CD14-positive monocyte (primary cell): Measurements from ENCODE around the gene BAG5. TPM values are rescaled to one million over a fixed set of nuclear protein-coding genes. Genes with fewer than 3 reads are reported as not detected.

Source experiments
- DNase-seq, 3 donors: peaks; one replicate each; pipeline ENCODE4 v3.0.0-alpha.2; 2011 to 2022
- H2AFZ ChIP-seq: 2 replicates; pipeline ENCODE4 v1.6.0; 2012; ENCODE audit warnings: mild to moderate bottlenecking, low read depth, low read length, inconsistent platforms; ENCODE audit not compliant: insufficient read depth, poor library complexity, severe bottlenecking
- H3K27ac ChIP-seq, 2 donors: 1 replicate in 1 of 2; 2 replicates in 1 of 2; pipeline ENCODE4 v1.5.1; 2012 to 2013; ENCODE audit warnings: low read length in 2 of 2, control low read depth in 1 of 2, inconsistent platforms in 1 of 2, low read depth in 1 of 2, mild to moderate bottlenecking in 1 of 2
- H3K27me3 ChIP-seq, 2 donors: one replicate each; pipeline versions ENCODE4 v1.6.0 to v1.6.1; 2011 to 2013; ENCODE audit warnings: low read length in 2 of 2; ENCODE audit not compliant: control insufficient read depth in 2 of 2, insufficient read depth in 2 of 2
- H3K36me3 ChIP-seq, 2 donors: replicated peaks in 1 of 2; 1 replicate in 1 of 2; 2 replicates in 1 of 2; pipeline versions ENCODE4 v1.5.1 to v1.6.1; 2012 to 2013; ENCODE audit warnings: low read length in 2 of 2, control low read depth in 1 of 2, inconsistent platforms in 1 of 2, mild to moderate bottlenecking in 1 of 2; ENCODE audit not compliant: insufficient read depth in 2 of 2, control insufficient read depth in 1 of 2
- H3K4me1 ChIP-seq, 2 donors: 1 replicate in 1 of 2; 2 replicates in 1 of 2; pipeline versions ENCODE4 v1.5.1 to v1.6.1; 2012 to 2013; ENCODE audit warnings: low read length in 2 of 2, control low read depth in 1 of 2, inconsistent platforms in 1 of 2, mild to moderate bottlenecking in 1 of 2, moderate library complexity in 1 of 2; ENCODE audit not compliant: insufficient read depth in 2 of 2, control insufficient read depth in 1 of 2
- H3K4me2 ChIP-seq: replicated peaks from 2 replicates; pipeline ENCODE3; 2012; ENCODE audit warnings: low read length, moderate library complexity, mild to moderate bottlenecking; ENCODE audit not compliant: poor library complexity, severe bottlenecking; ENCODE audit errors: extremely low read depth
- H3K4me3 ChIP-seq, 3 experiments: fragments of 200-600 bp in 1 of 3; sonication (generic) in 1 of 3; replicated peaks in 1 of 3; 1 replicate in 2 of 3; 2 replicates in 1 of 3; pipeline ENCODE4 v1.5.1; 2011 to 2013; ENCODE audit warnings: low read length in 3 of 3, mild to moderate bottlenecking in 3 of 3, control low read depth in 2 of 3, low read depth in 2 of 3, inconsistent platforms in 1 of 3, moderate library complexity in 1 of 3
- H3K79me2 ChIP-seq: 2 replicates; pipeline ENCODE4 v1.6.0; 2012; ENCODE audit warnings: mild to moderate bottlenecking, control low read depth, inconsistent platforms, low read length, moderate library complexity; ENCODE audit not compliant: insufficient read depth
- H3K9ac ChIP-seq: 2 replicates; pipeline ENCODE4 v1.6.0; 2017; ENCODE audit warnings: low read length, mild to moderate bottlenecking; ENCODE audit not compliant: insufficient read depth, poor library complexity, severe bottlenecking
- H3K9me3 ChIP-seq, 2 donors: replicated peaks in 1 of 2; 1 replicate in 1 of 2; 2 replicates in 1 of 2; pipeline versions ENCODE4 v1.5.1 to v1.6.1; 2012 to 2013; ENCODE audit warnings: low read length in 2 of 2, control low read depth in 1 of 2; ENCODE audit not compliant: control insufficient read depth in 1 of 2, insufficient read depth in 1 of 2
- H4K20me1 ChIP-seq: 2 replicates; pipeline ENCODE4 v1.6.0; 2012; ENCODE audit warnings: mild to moderate bottlenecking, low read length, control low read depth, moderate library complexity; ENCODE audit not compliant: insufficient read depth
- H3K27ac Mint-ChIP-seq, 7 donors: one replicate each; pipeline ENCODE4 v1.8.0; 2020; ENCODE audit warnings: mild to moderate bottlenecking in 7 of 7, mixed read lengths in 7 of 7, moderate library complexity in 6 of 7, inconsistent platforms in 2 of 7
- H3K27me3 Mint-ChIP-seq, 3 donors: one replicate each; pipeline ENCODE4 v1.8.0; 2021 to 2022; ENCODE audit warnings: low read depth in 3 of 3, mild to moderate bottlenecking in 3 of 3, mixed read lengths in 3 of 3, moderate library complexity in 3 of 3, inconsistent platforms in 1 of 3
- H3K36me3 Mint-ChIP-seq, 2 donors: one replicate each; pipeline ENCODE4 v1.8.0; 2020; ENCODE audit warnings: mixed read lengths in 2 of 2, inconsistent platforms in 1 of 2, mild to moderate bottlenecking in 1 of 2
- H3K4me1 Mint-ChIP-seq: one replicate; pipeline ENCODE4 v1.8.0; 2020; ENCODE audit warnings: mild to moderate bottlenecking, mixed read lengths
- H3K4me3 Mint-ChIP-seq, 2 donors: one replicate each; pipeline ENCODE4 v1.8.0; 2020; ENCODE audit warnings: mild to moderate bottlenecking in 2 of 2, mixed read lengths in 2 of 2, moderate library complexity in 1 of 2
- H3K9me3 Mint-ChIP-seq, 7 donors: one replicate each; pipeline ENCODE4 v1.8.0; 2020 to 2022; ENCODE audit warnings: mixed read lengths in 7 of 7, mild to moderate bottlenecking in 6 of 7, moderate library complexity in 6 of 7, inconsistent platforms in 2 of 7
- WGBS: methylation state at CpG from one replicate; pipeline ENCODE4 v1.1.5; 2013; ENCODE audit warnings: missing lambda C conversion rate; ENCODE audit not compliant: insufficient coverage; 5-methylcytosine and 5-hydroxymethylcytosine counted together
- intact Hi-C, 2 donors: fragments of 100-400 bp; cut with micrococcal nuclease; formaldehyde crosslinking; loops; one replicate each; pipeline versions ENCODE4 v1.15.0 to v1.15.1; 2023
- polyA plus RNA-seq, 3 donors: library from polyadenylated mRNA; depleted of rRNA in 1 of 3; unstranded in 2 of 3; stranded (reverse) in 1 of 3; fragments of 300-500 nt in 2 of 3; fragments of >200 nt in 1 of 3; fragmentation: Illumina TruSeq in 2 of 3; gene quantifications; 1 replicate in 2 of 3; 2 replicates in 1 of 3; pipeline ENCODE4 v1.2.3, GENCODE V29; 2012 to 2021
- TF ChIP-seq, protein P1 (sequence below): fragments of 200-600 bp; IDR thresholded peaks from one replicate; pipeline ENCODE4 v1.8.0; 2022; ENCODE audit warnings: antibody characterized with exemption, mild to moderate bottlenecking

The BAG5 gene
- polyA plus RNA-seq, 3 donors = 4.7 to 33.1 (median 30.1) TPM

DNA sequence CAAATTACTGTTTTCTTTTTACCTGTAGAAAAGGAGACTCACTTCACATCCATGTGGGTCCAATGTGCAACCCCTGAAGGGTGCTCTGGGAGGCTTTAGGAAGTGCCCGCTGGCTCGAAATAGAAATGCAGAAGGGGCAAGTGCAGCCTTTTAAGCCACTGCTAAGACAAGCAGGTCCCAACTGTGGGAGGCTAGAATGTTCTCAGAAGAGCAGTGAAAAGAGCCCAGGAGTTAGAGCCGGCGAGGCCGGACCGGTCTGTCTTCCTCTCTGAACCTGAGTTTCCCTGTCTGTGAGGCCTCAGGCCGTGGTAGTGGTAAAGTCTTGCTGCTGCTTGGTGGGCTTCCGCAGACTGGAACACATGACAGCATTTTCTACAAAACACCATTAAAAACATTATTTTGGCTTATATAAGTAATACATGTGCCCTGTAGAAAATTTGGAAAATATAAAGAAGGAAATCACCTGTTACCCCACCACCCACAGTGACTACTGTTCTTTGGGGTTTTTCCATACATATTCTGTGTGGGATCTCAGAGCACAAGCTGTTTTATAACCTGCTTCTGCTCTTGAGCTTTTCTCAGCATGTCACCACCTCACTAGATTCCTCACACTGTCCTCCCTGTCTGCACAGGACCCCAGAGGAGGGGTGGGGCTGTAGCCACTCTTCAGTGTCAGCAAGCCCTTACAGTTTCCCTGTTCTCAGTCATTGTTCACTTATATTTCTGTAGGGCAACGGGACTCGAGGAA lies 45.9 kb downstream of the BAG5 start:
- TF ChIP-seq, protein P1, sequence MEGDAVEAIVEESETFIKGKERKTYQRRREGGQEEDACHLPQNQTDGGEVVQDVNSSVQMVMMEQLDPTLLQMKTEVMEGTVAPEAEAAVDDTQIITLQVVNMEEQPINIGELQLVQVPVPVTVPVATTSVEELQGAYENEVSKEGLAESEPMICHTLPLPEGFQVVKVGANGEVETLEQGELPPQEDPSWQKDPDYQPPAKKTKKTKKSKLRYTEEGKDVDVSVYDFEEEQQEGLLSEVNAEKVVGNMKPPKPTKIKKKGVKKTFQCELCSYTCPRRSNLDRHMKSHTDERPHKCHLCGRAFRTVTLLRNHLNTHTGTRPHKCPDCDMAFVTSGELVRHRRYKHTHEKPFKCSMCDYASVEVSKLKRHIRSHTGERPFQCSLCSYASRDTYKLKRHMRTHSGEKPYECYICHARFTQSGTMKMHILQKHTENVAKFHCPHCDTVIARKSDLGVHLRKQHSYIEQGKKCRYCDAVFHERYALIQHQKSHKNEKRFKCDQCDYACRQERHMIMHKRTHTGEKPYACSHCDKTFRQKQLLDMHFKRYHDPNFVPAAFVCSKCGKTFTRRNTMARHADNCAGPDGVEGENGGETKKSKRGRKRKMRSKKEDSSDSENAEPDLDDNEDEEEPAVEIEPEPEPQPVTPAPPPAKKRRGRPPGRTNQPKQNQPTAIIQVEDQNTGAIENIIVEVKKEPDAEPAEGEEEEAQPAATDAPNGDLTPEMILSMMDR = no peak
- H3K27me3 ChIP-seq = peaks cover 2 to 15% of the 10 kb centered on the region in 2 donors
- H3K36me3 ChIP-seq = peaks cover 0 to 3% of the 10 kb centered on the region in 2 donors
- H3K4me1 ChIP-seq = peaks cover 14 to 23% of the 10 kb centered on the region in 2 donors
- peaks cover 46% of the 10 kb centered on the region for H4K20me1 ChIP-seq
- Mint-ChIP-seq H3K4me1 (peaks cover 8% of the 10 kb centered on the region), H3K27me3 (peaks cover 17 to 25% (median 18%) of the 10 kb centered on the region in 3 donors), H3K9me3 (peaks cover 0 to 3% (median 0%) of the 10 kb centered on the region in 7 donors), H3K27ac (no peak overlapping the region), H3K4me3 (no peak overlapping the region), H3K36me3 (peaks cover 4 to 12% of the 10 kb centered on the region in 2 donors)
- H3K4me2 ChIP-seq = no peak overlapping the region
- no peaks in the 10 kb centered on the region for H3K79me2 ChIP-seq
- intact Hi-C loops = no loop called here
- 66% methylated on average over 4 of the region's 10 CpGs for WGBS
- no peak for DNase-seq
- no peak overlapping the region for H3K9ac ChIP-seq
- no peak overlapping the region for H3K27ac ChIP-seq
- H3K4me3 ChIP-seq = no peak overlapping the region
- H3K9me3 ChIP-seq = no peaks in the 10 kb centered on the region
- H2AFZ ChIP-seq = no peak overlapping the region

DNA sequence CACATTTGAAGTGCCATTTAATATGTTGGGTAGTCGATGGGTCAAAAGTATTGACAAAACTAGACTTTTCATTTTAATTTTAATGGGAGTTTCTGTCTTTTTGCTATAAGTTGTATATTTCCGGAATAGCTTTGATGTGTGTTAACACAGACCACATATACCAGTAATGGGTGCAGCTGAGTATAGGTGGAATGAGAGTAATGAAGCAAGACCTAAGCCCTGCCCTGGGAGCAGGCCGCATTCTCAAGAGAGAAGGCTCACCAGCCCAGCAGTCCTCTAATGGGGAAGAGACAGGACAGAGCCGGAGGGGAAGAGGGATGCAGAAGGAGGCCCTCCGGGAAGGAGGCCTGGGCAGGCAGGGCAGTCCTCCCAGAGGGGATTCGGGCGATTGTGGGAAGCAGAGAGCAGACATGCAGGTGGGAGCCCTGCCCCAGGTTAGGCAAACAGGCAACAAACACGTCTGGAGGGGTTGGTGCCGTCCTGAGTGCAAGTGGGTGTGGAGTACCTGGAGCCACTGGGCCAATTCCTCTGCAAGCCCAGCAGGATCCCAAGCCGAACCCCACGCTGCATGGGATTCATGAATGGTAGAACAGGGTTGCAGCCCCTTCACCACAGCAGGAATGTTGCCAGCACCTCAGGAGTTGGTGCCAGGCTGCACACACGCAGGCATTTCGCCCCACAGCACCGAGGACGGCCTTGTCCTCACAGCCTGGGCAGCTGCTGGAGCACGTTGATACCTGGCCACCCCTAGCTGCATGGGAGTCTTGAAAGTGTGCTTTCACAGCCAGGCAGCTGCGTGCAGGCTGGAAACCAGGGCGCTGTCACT lies 47.6 kb downstream of the BAG5 start:
- Mint-ChIP-seq H3K4me3 (no peak overlapping the region), H3K27me3 (peaks cover 8 to 10% (median 9%) of the 10 kb centered on the region in 3 donors), H3K4me1 (peaks cover 8% of the 10 kb centered on the region), H3K36me3 (peaks cover 16 to 29% of the 10 kb centered on the region in 2 donors), H3K27ac (no peak overlapping the region), H3K9me3 (peaks cover 0 to 3% (median 0%) of the 10 kb centered on the region in 7 donors)
- no peaks in the 10 kb centered on the region for H3K9me3 ChIP-seq
- TF ChIP-seq, protein P1 = no peak
- no peak overlapping the region for H3K4me2 ChIP-seq
- no peak overlapping the region for H3K27ac ChIP-seq
- H3K79me2 ChIP-seq = no peaks in the 10 kb centered on the region
- peaks cover 46% of the 10 kb centered on the region for H4K20me1 ChIP-seq
- H3K4me1 ChIP-seq = peaks cover 7 to 9% of the 10 kb centered on the region in 2 donors
- H3K36me3 ChIP-seq = peaks cover 15 to 21% of the 10 kb centered on the region in 2 donors
- H3K4me3 ChIP-seq = no peak overlapping the region
- DNase-seq = no peak
- intact Hi-C loops = no loop called here
- peaks cover 0 to 4% of the 10 kb centered on the region in 2 donors for H3K27me3 ChIP-seq
- no peak overlapping the region for H2AFZ ChIP-seq
- 96% methylated on average over 16 of the region's 18 CpGs for WGBS
- no peak overlapping the region for H3K9ac ChIP-seq
